Fibroblast of mammary gland (primary cell): Measurements from ENCODE around the gene FDXACB1.
"Not testable (repeated sequence)": the region's sequence is repeated elsewhere in the genome, so short reads cannot be mapped to it uniquely, and the experiment has no call there.

Experiments used
- DNase-seq: peaks from one replicate; pipeline ENCODE4 v3.0.0-alpha.2; 2010; ENCODE audit warnings: low read depth
- H3K4me3 ChIP-seq: 2 replicates; pipeline ENCODE4 v1.5.1; 2011; ENCODE audit warnings: low read depth, mild to moderate bottlenecking, low read length, moderate library complexity; ENCODE audit not compliant: control insufficient read depth
- TF ChIP-seq, protein P1 (sequence below): conservative IDR thresholded peaks from 2 replicates; pipeline ENCODE4 v1.5.1; 2011; ENCODE audit warnings: low read depth, low read length, inconsistent platforms; ENCODE audit not compliant: control insufficient read depth, insufficient read depth

The FDXACB1 gene

DNA sequence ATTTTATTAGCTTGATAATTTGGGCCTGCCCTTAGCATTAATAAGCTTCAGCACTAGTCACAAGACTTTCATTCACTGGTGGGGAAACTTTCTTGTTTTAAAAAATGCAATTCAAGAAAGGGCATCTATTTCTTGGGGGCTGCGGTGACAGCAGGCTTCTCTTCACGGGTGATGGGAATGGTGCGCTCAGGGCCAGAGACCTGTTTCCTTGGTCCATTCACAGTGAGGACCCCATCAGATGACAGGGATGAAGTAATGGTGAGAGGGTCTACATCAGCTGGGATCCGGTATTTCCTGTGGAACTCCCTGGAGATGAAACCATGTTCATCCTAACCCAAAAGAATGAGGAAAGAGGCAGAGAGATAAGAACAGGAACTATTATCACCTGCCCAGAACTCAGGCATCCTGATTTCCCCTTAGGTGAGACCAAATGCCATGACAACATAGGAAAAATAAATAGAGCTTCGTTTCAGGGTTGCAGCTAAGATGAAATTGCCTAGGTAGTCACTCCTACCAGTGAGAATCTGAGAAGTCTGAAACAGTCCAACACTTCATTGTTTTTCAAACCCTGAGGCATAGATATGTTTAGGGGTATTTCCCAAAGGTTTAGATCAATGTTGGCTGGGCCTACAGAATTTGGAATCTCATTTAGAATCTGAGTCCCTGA, 29.8 kb upstream of the FDXACB1 start:
- TF ChIP-seq, protein P1, sequence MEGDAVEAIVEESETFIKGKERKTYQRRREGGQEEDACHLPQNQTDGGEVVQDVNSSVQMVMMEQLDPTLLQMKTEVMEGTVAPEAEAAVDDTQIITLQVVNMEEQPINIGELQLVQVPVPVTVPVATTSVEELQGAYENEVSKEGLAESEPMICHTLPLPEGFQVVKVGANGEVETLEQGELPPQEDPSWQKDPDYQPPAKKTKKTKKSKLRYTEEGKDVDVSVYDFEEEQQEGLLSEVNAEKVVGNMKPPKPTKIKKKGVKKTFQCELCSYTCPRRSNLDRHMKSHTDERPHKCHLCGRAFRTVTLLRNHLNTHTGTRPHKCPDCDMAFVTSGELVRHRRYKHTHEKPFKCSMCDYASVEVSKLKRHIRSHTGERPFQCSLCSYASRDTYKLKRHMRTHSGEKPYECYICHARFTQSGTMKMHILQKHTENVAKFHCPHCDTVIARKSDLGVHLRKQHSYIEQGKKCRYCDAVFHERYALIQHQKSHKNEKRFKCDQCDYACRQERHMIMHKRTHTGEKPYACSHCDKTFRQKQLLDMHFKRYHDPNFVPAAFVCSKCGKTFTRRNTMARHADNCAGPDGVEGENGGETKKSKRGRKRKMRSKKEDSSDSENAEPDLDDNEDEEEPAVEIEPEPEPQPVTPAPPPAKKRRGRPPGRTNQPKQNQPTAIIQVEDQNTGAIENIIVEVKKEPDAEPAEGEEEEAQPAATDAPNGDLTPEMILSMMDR, result no peak
- no peak overlapping the region for H3K4me3 ChIP-seq

DNA sequence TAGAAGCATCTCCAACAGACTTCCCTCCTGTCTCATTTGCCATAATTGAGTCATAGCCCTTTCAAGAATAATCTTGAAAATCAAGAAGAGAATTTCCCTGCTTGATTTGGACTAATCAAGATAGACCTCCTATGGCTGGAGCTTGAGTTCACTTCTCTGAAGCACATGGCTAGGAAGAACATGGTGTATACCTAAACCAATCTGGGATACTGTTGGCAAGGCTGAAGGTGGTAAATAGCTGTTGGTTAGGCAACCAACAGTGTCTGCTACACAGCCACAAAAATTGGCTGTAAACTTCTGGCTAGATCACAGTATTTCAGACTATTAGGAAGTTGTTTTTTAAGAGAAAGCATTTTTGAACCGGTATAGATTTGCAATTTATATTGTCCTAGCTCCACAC, 27.7 kb upstream of the FDXACB1 start:
- DNase-seq, result no peak
- no peak overlapping the region for H3K4me3 ChIP-seq
- TF ChIP-seq, protein P1, result no peak

More for the DNA sequence above, 29.8 kb upstream of the FDXACB1 start:
- no peak for DNase-seq

DNA sequence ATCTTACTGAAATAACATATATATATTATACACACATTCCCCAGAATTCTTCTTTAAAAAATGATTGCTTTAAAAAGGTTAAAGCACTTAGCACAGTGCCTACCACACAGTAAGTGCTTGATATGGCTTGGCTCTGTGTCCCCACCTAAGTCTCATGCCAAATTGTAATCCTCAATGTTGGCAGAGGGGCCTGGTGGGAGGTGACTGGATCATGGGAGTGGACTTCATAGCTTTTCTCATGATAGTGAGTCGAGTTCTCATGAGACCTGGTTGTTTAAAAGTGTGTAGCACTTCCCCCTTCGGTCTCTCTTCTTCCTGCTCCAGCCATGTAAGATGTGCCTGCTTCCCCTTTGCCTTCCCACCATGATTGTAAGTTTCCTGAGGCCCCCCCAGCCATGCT, 26.4 kb upstream of the FDXACB1 start:
- H3K4me3 ChIP-seq, result no peak overlapping the region
- TF ChIP-seq, protein P1, result no peak
- no peak for DNase-seq

DNA sequence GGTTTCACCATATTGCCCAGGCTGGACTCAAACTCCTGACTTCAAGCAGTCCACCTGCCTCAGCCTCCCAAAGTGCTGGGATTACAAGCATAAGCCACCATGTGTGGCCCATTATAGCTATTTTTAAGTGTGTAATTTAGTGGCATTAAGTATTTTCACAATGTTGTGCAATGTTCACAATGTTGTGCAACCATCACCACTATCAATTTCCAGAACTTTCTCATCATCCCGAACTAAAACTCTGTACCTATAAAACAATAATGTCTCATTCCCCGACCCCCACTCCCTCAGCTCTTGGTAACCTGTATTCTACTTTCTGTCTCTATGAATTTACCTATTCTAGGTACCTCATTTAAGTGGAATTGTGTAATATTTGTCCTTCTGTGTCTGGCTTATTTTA, 7.9 kb upstream of the FDXACB1 start:
- no peak for DNase-seq
- TF ChIP-seq, protein P1, result no peak
- no peak overlapping the region for H3K4me3 ChIP-seq

DNA sequence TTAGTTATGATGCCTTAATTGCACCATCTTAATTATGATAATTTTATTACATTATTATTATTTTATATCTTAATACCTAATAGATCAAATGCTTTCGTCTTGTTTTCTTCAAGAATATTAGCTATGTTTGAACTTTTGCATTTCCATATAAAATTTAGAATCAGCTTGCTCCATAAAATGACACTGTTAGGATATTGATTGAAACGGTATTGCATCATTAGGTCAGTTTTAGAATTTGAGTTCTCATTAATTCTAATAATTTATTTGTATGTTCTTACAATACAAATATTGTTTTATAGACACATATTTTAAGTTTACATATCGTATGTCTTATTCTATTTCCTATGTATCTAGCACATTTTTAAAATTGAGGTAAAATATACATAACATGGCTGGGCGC, 7.1 kb upstream of the FDXACB1 start:
- H3K4me3 ChIP-seq, result no peak overlapping the region

DNA sequence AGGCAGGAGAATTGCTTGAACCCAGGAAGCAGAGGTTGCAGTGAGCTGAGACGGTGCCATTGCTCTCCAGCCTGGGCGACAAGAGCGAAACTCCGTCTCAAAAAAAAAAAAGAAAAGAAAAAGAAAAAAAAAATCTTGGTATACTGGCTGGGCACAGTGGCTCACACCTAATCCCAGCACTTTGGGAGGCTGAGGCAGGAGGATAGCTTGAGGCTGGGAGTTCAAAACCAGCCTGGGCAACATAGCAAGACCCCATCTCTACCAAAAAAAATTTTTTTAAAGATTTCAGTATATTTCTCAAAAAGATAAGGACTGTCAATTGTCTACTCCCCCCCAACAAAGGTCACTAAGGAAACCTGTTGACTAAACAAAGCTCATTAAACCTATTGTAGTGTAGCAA, 6.1 kb upstream of the FDXACB1 start:
- not testable (repeated sequence) for DNase-seq, H3K4me3 ChIP-seq

More for the DNA sequence above, 7.1 kb upstream of the FDXACB1 start:
- DNase-seq, result no peak
- TF ChIP-seq, protein P1, result no peak

DNA sequence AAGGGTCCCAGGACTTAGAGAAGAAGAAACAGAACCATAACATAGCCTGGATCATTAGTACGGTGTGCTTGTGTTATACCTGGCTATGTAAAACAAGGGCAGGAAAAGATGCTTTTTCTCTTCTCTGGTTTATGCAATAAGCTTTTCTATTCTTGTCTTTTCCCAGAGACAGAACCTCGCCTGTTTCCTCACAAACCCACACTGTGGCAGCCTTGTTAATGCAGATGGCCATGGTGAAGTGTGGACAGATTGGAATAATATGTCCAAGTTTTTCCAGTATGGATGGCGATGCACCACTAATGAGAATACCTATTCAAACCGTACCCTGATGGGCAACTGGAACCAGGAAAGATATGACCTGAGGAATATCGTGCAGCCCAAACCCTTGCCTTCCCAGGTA, 3.2 kb upstream of the FDXACB1 start:
- DNase-seq, result no peak
- TF ChIP-seq, protein P1, result no peak
- H3K4me3 ChIP-seq, result no peak overlapping the region
